Hematopoietic multipotent progenitor cell (in vitro differentiated cells): Measurements from ENCODE around the gene MEP1A. TPM values are rescaled to one million over a fixed set of nuclear protein-coding genes. Genes with fewer than 3 reads are reported as not detected.

Experiments used
- total RNA-seq: library from RNA; depleted of rRNA; stranded (reverse); fragments of >200 nt; gene quantifications from one replicate; pipeline ENCODE4 v1.2.3, GENCODE V29; 2012

MEP1A gene
- total RNA-seq, 1 donor = not detected

Other genes starting within 250 kb of the MEP1A start
- gene CYP39A1, start 140.6 kb upstream of the MEP1A start, total RNA-seq = under 0.01 TPM
- gene SLC25A27, start 140.4 kb upstream of the MEP1A start, total RNA-seq = 5.7 TPM
- gene TDRD6, start 105.5 kb upstream of the MEP1A start, total RNA-seq = under 0.01 TPM
- gene PLA2G7, start 58.0 kb upstream of the MEP1A start, total RNA-seq = not detected
- not detected for gene ANKRD66, start 46.5 kb upstream of the MEP1A start, total RNA-seq
- under 0.01 TPM for gene ADGRF5, start 128.5 kb downstream of the MEP1A start, total RNA-seq
- 0.27 TPM for gene ADGRF1, start 248.9 kb downstream of the MEP1A start, total RNA-seq